Activated naive CD8-positive, alpha-beta T cell treated with anti-CD3 and anti-CD28 coated beads for 36 hours (primary cell): ENCODE measurements around the gene NDST4. TPM values are rescaled to one million over a fixed set of nuclear protein-coding genes. Genes with fewer than 3 reads are reported as not detected.

Source experiments
- DNase-seq: peaks from one replicate; pipeline ENCODE4 v3.0.0; 2021
- H3K27ac Mint-ChIP-seq: one replicate; pipeline ENCODE4 v1.8.0; 2022; ENCODE audit warnings: mild to moderate bottlenecking, moderate library complexity, mixed read lengths
- H3K27me3 Mint-ChIP-seq: one replicate; pipeline ENCODE4 v1.8.0; 2022; ENCODE audit warnings: mild to moderate bottlenecking, mixed read lengths
- H3K36me3 Mint-ChIP-seq: one replicate; pipeline ENCODE4 v1.8.0; 2021; ENCODE audit warnings: mild to moderate bottlenecking, mixed read lengths
- H3K4me1 Mint-ChIP-seq: one replicate; pipeline ENCODE4 v1.8.0; 2021; ENCODE audit warnings: mixed read lengths
- H3K4me3 Mint-ChIP-seq: one replicate; pipeline ENCODE4 v1.8.0; 2022; ENCODE audit warnings: mild to moderate bottlenecking, moderate library complexity, mixed read lengths
- H3K9me3 Mint-ChIP-seq: one replicate; pipeline ENCODE4 v1.8.0; 2022; ENCODE audit warnings: mixed read lengths
- total RNA-seq, 2 experiments: library from RNA; stranded (reverse); gene quantifications; one replicate each; pipeline ENCODE4 v1.2.3, GENCODE V29; 2021

Gene NDST4
- total RNA-seq = not detected

DNA sequence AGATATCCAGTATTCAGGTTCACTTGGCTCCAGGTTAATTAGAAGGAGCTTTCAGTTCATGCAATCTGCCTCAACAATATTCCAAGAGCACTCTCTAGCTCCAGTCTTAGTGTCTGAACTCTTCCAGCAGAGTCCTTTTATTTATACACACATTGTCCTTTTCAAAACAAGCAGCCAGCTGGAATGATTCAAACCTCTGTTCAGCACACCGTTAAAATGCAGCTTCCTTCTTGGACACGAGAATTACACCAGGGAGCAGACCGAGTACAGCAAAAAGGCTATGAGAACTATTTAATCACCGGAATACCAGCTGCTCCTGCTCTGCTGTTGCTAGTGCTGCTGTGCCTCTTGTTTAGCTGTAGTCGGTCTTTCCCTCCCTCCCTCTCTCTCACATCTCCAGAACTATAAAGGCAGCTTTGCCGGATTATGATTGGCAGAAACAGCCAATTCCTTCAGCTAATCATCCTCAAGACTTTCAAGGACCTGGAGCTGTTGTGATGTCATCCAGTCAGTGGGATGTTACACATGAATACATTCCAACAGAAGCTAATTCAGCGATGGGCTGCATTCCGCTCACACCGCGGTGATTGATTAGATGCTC is at the start of gene NDST4:
NDST4 (minus strand) TSS at position 115 of the 601 bp plus-strand sequence. CDS start 36,584 bp downstream, outside the sequence.
- Mint-ChIP-seq H3K27me3 (no peaks in the 10 kb centered on the region), H3K27ac (no peak within 1 kb of the TSS), H3K4me1 (no peaks in the 10 kb centered on the region), H3K4me3 (no peak within 1 kb of the TSS), H3K9me3 (no peaks in the 10 kb centered on the region), H3K36me3 (no peaks in the 10 kb centered on the region)
- DNase-seq = no peak

DNA sequence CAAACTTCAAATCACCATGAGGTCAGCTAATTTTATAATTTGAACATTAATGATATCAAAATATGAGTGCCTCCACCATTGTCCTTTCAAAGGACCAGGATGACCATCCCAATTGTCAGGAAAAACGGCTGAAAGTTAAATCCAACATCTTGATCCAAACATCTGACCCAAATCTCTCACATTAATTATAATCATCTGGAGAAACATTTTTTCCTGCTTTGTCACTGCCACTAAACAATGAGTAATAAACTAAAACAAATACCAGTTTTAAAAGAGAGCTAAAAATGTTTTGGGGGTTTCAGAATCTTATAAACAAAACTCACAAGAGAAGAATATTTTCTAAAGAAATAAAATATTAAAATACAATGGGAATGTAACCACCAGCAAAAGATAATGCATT is 45.7 kb upstream of the NDST4 start:
- Mint-ChIP-seq H3K27me3 (no peaks in the 10 kb centered on the region), H3K9me3 (no peaks in the 10 kb centered on the region), H3K4me3 (no peak overlapping the region), H3K27ac (no peak overlapping the region), H3K4me1 (no peaks in the 10 kb centered on the region), H3K36me3 (no peaks in the 10 kb centered on the region)
- no peak for DNase-seq

DNA sequence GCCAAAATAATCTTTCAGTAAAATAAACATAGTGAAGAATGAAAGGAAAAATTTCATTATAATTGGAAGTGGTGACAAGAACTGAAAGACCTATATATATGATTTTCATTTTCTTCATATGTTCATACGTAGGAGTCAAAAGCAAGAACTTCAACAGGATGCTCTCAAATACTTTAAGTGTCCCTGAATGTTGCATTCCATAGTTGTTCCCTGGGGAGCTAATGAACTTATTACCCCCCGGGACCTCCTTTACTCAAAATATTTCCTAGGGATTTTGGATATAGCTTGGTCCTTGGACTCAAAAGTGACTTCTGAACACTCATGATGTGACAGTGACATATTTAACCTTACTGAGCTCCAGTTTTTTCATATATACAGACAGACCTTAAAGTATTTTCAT is 44.9 kb upstream of the NDST4 start:
- Mint-ChIP-seq H3K36me3 (no peaks in the 10 kb centered on the region), H3K4me3 (no peak overlapping the region), H3K9me3 (no peaks in the 10 kb centered on the region), H3K27ac (no peak overlapping the region), H3K27me3 (no peaks in the 10 kb centered on the region), H3K4me1 (no peaks in the 10 kb centered on the region)
- DNase-seq = no peak

DNA sequence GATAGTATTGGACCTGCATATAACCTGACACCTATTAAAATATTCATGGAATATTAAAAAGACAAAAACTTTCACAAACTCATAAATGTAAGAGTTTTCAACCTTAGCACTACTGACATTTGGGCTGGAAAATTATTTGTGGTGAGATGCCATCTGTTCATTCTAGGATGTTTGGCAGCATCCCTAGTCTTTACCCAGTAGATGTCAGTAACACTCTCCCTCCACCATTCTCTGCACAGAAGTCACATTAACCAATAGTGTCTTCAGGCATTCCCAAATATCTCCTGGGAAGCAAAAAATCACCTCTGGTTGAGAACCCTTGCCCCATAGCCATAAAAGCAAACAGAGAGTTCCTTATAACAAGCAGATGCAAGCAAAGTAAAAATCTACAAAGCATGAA is 41.4 kb upstream of the NDST4 start:
- Mint-ChIP-seq H3K36me3 (no peaks in the 10 kb centered on the region), H3K27me3 (no peaks in the 10 kb centered on the region), H3K4me1 (no peaks in the 10 kb centered on the region), H3K4me3 (no peak overlapping the region), H3K9me3 (no peaks in the 10 kb centered on the region), H3K27ac (no peak overlapping the region)
- no peak for DNase-seq

DNA sequence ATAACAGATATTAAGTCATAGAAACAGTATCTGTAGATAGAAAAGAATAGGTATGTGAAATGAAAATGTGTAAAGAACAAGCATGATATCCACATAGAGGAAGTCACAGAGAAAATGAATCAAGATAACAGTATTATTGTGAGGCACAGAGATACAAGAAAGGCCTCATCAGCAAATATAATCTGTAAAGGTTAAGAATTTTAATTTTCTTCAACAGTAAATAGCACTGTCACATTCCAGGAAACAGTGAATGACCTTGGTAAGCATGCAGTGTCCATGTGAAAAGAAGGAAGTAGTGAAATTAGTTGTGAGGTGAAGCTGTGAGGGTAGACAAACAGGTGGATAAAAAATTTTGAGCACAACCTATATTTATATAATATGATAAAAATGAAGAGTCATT is 39.5 kb upstream of the NDST4 start:
- Mint-ChIP-seq H3K36me3 (no peaks in the 10 kb centered on the region), H3K4me3 (no peak overlapping the region), H3K9me3 (no peaks in the 10 kb centered on the region), H3K4me1 (no peaks in the 10 kb centered on the region), H3K27ac (no peak overlapping the region), H3K27me3 (no peaks in the 10 kb centered on the region)
- no peak for DNase-seq

DNA sequence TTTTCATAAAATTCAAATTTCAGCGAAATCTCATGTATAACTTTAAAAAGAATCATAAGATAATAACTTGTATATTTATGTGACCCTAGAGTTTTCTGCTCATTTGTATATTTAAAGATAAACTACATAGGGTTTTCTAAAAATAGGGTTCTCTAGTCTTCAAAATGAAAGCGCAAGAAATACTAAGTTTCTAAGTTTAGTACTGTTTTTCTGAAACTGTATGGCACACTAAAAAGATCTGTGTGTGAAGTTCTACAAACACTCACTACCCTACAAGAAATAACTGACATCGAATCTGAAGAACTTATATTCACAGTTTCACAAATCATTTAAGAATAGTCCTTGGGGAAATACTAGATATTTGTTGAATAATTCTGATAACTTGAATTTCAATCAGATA is 38.7 kb upstream of the NDST4 start:
- no peaks in the 10 kb centered on the region for H3K36me3 Mint-ChIP-seq
- H3K4me3 Mint-ChIP-seq = no peak overlapping the region
- DNase-seq = no peak
- H3K4me1 Mint-ChIP-seq = no peaks in the 10 kb centered on the region
- no peak overlapping the region for H3K27ac Mint-ChIP-seq
- no peaks in the 10 kb centered on the region for H3K27me3 Mint-ChIP-seq
- no peaks in the 10 kb centered on the region for H3K9me3 Mint-ChIP-seq

DNA sequence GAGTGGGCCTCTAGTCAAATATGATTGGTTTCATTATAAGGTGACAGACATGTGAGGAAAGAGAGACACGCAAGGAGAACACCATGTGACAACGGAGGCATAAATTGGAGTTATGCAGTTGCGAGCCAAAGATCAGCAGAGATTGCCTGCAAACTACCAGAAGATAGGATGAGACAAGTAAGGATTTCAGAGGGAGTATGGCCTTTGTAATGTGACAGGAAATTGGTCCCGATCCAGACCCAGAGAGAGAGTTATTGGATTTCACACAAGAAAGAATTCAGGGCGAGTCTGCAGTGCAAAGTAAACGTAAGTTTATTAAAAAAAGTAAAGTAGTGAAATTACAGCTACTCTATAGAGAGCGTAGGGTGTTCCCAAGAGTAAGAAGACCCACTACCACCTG is 35.7 kb upstream of the NDST4 start:
- Mint-ChIP-seq H3K4me1 (no peaks in the 10 kb centered on the region), H3K4me3 (no peak overlapping the region), H3K27ac (no peak overlapping the region), H3K36me3 (no peaks in the 10 kb centered on the region), H3K27me3 (no peaks in the 10 kb centered on the region), H3K9me3 (no peaks in the 10 kb centered on the region)
- no peak for DNase-seq

DNA sequence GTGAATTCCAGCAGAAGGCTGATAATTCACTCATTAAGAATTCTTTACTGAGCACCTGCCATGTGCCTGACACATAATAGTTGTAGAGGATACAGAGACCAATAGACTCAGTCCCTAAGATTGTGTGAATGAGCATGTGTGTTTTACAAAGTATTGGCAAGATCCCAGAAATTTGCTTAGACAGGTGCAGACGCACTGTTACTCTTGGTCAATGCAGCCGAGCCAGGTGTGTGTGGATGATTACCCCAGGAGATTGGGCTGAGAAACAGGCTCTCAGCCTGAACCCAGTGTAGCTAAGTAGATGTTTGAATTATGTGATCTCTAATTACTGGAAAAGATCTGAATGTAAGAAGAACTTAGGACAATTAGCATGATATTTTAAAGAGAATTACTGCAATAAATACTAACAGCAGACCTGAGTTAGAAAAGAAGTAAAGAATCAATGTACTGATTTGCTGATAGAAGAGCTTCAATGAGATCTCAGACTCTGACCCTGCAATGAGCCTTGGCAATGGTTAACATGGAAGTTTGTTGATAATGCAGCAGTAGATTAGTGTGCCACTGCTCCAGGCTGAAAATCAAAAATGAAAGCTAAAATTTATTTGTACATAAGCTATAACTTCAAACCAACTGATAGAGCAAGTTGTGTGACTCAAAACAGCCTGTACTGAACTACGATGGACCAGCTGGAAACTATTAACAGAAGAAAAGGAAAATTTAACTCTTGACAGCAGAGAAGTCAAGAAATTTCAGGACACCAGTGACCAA is 32.2 kb upstream of the NDST4 start:
- no peak for DNase-seq
- H3K4me1 Mint-ChIP-seq = no peaks in the 10 kb centered on the region
- H3K27ac Mint-ChIP-seq = no peak overlapping the region
- no peaks in the 10 kb centered on the region for H3K36me3 Mint-ChIP-seq
- no peak overlapping the region for H3K4me3 Mint-ChIP-seq
- no peaks in the 10 kb centered on the region for H3K27me3 Mint-ChIP-seq
- H3K9me3 Mint-ChIP-seq = no peaks in the 10 kb centered on the region

DNA sequence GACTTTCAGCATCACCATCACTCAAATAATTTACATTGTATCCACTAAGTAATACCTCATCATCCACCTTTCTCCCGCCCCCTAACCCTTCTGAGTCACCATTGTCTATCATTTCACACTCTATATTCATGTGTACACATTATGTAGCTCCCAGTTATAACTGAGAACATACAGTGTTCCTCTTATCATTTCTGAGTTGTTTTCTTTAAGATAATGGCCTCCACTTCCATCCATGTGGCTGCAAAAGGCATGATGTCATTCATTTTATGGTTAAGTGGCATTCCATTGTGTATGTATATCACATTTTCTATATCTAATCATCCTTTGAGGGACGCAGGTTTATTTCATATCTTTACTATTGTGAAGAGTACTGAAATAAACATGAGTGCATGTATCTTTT is 14.6 kb upstream of the NDST4 start:
- Mint-ChIP-seq H3K9me3 (no peaks in the 10 kb centered on the region), H3K36me3 (no peaks in the 10 kb centered on the region), H3K27ac (no peak overlapping the region), H3K27me3 (no peaks in the 10 kb centered on the region), H3K4me1 (no peaks in the 10 kb centered on the region), H3K4me3 (no peak overlapping the region)
- DNase-seq = no peak

DNA sequence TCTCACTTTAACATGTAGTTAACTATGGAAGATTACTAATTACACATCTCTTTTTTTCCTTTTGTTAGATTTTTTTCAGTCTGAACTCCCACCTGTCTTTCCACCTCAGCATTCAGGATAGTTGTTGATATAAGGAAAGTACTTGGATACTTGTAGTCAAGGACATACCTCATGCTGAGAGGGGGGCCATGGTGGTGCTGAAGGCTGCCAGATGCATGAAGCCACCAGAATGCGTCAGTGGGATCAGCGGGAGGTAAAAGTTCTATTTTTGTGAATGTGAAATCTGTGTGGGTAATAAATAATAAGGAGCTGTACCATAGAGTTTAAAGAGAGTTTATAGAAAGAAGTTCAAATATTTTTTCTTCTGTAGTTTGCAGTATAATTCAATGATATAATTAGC is 13.1 kb upstream of the NDST4 start:
- Mint-ChIP-seq H3K27me3 (no peaks in the 10 kb centered on the region), H3K4me1 (no peaks in the 10 kb centered on the region), H3K9me3 (no peaks in the 10 kb centered on the region), H3K27ac (no peak overlapping the region), H3K36me3 (no peaks in the 10 kb centered on the region), H3K4me3 (no peak overlapping the region)
- DNase-seq = no peak

DNA sequence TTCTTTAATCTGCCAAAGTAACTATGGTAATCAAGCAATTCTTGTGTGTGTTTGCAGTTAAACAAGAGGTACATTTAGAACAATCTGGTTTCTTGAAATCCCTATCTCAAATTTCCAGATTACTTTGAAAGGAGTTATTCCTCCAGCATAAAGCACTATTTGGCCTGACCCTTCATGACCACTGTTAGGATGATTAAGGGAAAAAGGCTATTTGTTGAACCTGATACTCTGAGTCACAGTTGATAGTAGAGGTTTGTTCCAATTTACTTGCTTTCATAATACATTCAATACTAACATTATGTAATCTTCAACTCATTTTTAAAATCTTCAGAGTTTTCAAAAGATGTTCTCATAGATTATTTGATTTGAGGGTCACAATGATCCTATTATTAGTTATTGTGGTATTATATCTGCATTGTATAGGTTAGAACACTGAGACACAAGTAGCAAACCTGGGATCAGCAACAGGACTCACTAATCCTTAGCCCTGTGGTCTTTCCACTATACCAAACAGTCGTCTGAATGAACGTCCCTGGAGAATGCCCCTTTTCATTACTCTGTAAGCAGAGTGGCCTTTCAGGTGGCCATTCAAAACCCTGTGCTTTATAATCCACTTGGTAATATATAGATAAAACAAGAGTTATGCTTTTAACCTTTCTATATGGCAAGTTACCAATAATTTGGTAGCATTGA is 8.1 kb upstream of the NDST4 start:
- DNase-seq = no peak
- Mint-ChIP-seq H3K4me1 (no peaks in the 10 kb centered on the region), H3K27ac (no peak overlapping the region), H3K4me3 (no peak overlapping the region), H3K27me3 (no peaks in the 10 kb centered on the region), H3K36me3 (no peaks in the 10 kb centered on the region), H3K9me3 (no peaks in the 10 kb centered on the region)

DNA sequence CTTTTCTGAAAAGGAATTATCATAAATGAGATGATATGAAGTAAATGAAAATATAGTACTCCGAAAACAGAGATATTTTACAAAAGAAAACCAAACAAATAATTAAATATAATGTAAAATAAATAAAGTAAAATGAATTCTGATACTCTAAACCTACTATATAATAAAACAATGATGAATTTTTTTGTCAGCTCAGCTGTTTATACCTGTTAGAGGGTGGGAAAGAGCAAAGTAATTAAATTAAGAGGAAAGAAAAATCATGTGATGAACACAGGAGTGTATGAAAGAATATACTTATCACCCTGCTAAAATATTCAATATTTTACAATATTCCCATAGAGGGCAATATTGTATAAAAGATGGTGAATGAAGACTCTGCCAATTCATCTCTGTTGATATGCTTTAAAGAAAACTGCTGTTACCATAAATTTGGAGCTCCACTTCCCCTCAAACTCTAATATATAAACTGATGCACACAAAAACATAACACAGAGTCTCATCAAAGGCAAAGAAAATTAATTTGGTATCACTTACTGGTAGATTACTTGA is 6.5 kb upstream of the NDST4 start:
- Mint-ChIP-seq H3K27ac (no peak overlapping the region), H3K36me3 (no peaks in the 10 kb centered on the region), H3K27me3 (no peaks in the 10 kb centered on the region), H3K4me3 (no peak overlapping the region), H3K9me3 (no peaks in the 10 kb centered on the region), H3K4me1 (no peaks in the 10 kb centered on the region)
- DNase-seq = no peak

DNA sequence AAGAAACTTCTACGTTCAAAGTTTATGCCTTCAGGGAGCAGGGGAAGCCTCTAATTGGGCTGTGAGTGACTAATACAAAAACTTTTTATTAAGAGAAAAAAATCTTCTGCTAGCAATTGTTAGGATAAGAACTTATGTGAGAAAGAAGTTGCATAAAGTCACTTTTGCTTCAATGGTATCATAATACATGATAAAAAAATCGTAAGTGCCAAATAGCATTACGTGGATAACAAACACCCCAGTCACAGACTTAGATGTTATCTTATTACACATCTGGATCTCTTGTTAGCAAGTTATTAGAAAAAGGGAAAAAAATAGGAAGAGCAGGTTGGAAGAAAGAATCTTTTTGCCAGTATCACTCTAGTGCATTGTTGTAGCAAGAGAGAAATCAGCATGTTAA is 4.2 kb upstream of the NDST4 start:
- H3K4me3 Mint-ChIP-seq = no peak overlapping the region

DNA sequence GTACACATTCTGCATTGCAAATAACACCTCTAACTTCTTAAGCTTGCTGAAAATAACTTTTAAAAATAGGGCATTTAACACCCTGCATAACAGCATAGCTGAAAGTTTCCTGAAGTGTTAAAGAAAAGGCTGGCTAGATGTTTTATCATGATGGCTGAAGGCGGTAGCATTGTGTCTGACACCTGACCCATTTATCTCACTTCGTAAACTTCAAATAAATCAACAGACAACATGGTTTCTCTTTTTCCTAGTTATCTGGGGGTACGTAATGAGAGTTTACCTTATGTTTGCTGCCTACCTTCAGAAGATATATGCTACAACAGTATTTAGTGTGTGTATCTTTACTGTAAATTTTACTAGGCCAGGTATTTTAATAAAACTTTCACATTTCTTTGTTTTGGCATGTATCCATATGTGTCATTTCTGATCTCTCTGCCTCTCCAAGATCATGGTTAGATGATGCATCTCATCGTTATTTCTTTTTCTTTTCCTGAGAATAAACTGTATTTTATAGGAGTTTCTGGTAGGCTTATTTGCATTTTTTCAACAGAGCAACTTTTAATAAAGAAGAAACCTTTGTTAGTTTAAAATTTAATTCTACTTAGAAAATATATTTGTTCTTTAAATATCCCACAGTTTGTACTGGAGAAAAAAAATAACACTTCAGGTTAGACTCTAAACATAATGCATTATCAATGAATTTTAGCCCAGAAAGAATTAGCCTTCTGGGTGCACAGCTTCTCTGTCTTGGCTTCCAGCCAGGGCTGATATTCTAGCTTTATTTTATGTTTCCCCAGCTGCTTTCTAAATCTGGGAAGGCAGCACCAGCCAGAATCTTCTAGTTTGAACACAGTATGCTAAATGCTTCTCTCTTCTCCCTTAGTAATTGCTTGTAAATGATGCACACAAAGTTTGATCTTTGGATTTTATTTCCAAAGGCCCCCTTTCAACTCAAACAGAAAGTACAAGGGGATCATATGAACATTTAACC is 2.9 kb downstream of the NDST4 start:
- no peak for DNase-seq
- H3K36me3 Mint-ChIP-seq = no peaks in the 10 kb centered on the region
- H3K4me3 Mint-ChIP-seq = no peak overlapping the region
- no peak overlapping the region for H3K27ac Mint-ChIP-seq
- H3K27me3 Mint-ChIP-seq = no peaks in the 10 kb centered on the region
- H3K9me3 Mint-ChIP-seq = no peaks in the 10 kb centered on the region
- H3K4me1 Mint-ChIP-seq = no peaks in the 10 kb centered on the region

More for the DNA sequence above, 4.2 kb upstream of the NDST4 start:
- no peak for DNase-seq
- no peak overlapping the region for H3K27ac Mint-ChIP-seq
- H3K36me3 Mint-ChIP-seq = no peaks in the 10 kb centered on the region
- no peaks in the 10 kb centered on the region for H3K9me3 Mint-ChIP-seq
- no peaks in the 10 kb centered on the region for H3K27me3 Mint-ChIP-seq
- no peaks in the 10 kb centered on the region for H3K4me1 Mint-ChIP-seq

DNA sequence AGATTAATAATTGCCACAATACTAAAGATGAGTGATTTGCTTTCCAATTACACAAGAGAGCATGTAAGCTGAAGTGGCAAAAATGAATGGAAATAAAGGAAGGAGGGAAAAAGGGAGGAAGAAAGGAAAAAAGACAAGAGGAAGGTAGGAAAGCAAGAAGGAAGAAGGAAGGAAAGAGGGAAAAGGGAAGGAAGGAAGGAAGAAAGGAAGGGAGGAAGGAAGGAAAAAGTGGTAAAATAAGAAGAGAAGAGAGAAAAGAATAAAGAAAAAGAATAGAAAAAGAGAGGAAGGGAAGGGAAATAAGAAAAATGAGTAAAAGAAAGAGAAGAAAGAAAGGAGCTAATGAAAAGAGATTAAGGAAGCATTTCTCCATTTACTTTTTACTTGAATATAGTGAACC is 4.6 kb downstream of the NDST4 start:
- H3K27ac Mint-ChIP-seq = no peak overlapping the region
- H3K27me3 Mint-ChIP-seq = no peaks in the 10 kb centered on the region
- no peak for DNase-seq
- H3K36me3 Mint-ChIP-seq = no peaks in the 10 kb centered on the region
- no peak overlapping the region for H3K4me3 Mint-ChIP-seq
- H3K9me3 Mint-ChIP-seq = no peaks in the 10 kb centered on the region
- no peaks in the 10 kb centered on the region for H3K4me1 Mint-ChIP-seq
